ENCODE data around the gene HLCS. TPM values are rescaled to one million over a fixed set of nuclear protein-coding genes. Genes with fewer than 3 reads are reported as not detected.

The HLCS gene
- total RNA-seq, 1 experiment from 2014 or later: 11.9 TPM

DNA sequence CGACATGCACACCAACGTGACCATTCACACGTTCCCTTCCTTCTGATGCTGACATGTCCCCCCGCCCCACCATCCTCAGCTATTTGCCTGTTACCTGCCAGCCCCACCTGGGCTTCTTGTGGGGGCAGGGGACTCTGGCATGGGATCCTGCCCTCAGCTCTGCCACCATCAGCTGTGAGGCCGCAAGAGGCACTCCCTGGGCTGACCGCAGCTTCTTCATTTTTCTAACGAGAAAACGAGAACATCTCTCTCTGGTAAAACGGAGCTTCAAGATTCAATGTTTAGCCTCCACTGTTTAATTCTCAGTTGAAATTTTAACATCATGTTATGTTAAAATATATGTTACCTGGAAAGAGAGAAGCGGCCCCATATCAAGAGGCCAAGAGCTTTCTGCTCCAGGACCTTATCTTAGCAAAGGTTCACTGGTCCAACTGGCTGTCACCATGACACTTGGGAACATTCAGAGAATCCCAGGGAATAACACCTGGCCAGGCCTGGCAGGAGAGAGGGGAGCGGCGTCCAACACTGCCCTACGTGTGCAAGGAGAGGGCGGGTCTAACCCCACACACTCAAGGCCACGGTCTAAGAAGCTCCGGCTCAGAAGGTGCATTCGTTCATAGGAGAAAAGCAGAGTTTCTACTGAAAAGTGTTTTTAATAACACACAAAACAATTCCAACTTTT is 51.3 kb downstream of the HLCS start:
- no peak for DNase-seq (ENCODE audit: low read depth)

DNA sequence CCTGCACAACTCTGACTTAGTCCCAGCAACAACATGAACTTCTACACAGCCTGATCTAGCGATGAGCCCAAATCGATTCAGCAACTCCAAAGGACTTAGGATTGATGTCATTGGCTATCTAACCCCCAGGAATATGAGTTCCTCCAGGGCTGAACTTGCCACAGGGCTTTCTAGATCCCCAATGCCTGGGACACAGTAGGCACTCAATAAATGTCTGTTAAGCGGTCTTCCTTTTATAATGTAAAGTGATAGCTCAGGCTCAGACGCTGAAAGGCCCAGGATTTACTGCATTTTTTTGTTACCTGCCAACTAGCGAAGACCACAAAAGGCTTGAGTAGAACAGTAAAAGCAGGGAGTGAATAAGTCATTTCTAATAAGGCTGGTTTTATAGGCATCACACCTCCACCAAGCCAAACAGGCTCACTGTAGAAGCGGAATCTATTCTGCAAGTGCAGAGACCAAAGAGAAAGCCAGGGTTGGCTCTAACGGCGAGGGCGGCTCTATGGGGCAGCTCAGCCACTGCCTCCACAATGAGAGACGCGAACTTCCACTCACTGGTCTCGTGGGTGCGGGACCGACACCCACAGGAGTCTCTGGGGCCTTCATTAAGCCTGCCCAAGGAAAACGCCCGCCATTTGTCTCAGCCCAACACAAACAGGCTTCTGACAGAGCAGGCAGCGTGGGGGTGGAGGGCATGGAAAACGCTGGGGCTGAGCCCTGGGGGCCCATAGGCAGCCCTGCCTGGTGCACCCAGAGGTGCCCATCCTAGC is 52.0 kb downstream of the HLCS start:
- no peak for DNase-seq (ENCODE audit: low read depth)

DNA sequence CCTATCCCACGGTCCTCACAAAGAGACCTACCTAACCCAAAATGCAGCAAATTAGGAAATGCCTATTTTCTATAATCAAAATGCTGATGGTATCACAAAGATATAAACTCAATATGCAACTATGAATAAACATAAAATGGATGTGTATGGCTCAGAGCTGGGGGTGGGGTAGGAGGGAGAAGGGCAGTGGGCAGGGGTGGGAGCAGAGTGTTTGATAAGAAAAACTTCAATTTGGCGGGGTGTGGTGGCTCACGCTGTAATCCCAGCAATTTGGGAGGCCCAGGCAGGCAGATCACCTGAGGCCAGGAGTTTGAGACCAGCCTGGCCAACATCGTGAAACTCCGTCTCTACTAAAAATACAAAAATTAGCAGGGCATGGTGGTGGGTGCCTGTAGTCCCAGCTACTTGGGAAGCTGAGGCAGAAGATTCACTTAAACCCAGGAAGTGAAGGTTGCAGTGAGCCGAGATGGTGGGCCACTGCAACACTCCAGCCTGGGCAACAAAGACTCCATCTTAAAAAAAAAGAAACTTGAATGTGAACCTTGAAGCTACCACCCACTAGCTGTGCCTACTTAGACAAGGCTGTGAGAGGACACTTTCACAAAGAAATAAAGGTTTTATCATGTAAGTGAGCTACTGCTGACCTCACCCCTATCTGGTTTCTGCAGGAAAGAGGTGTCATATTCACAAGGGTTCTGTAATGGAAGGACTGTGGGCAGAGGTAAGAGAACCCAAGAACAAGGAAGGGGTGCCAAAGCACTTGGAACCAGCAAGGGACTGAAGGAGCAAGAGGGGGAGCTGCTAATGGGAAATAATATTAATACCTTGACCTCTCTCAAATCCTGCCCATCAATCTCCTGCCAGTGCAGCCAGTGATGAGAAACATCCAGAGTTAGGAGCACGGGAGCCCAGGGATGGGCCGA is 53.0 kb downstream of the HLCS start:
- DNase-seq (ENCODE audit: low read depth): no peak

DNA sequence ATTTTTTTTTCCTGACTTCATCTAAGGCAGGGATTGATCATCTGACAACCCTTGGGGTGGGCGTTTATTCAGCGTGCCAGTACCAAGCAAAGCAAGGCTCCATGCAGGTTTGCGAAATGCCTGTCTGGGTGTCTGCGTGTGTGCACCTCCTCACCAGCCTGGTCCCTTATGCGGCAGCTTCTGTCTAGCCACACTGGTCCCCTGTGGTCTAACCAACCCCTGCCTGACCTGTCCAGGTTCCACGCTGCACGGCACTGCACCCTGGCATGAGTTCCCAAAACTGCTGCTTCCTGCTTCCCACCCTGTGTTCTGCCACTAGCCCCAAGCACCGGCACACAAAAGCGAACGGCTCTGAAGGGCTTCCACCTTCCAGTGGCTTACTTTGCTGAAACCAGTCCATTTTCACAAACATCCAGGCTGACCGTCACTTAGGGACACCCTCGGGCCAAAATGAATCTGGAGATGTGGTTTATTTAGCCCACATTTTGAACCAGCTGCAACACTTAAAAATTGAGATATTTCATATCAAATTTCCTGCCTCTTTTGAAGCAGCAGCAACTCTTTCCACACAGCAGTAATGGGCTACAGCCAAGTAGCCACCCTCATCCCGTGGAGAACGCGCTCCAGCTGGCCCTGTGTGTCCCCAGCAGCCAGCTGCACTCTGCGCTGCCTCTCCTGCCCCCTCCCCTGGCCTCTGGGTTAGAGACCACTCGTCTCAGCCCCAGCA is 55.7 kb downstream of the HLCS start:
- peak; percentile 95 for DNase-seq (ENCODE audit: low read depth)

DNA sequence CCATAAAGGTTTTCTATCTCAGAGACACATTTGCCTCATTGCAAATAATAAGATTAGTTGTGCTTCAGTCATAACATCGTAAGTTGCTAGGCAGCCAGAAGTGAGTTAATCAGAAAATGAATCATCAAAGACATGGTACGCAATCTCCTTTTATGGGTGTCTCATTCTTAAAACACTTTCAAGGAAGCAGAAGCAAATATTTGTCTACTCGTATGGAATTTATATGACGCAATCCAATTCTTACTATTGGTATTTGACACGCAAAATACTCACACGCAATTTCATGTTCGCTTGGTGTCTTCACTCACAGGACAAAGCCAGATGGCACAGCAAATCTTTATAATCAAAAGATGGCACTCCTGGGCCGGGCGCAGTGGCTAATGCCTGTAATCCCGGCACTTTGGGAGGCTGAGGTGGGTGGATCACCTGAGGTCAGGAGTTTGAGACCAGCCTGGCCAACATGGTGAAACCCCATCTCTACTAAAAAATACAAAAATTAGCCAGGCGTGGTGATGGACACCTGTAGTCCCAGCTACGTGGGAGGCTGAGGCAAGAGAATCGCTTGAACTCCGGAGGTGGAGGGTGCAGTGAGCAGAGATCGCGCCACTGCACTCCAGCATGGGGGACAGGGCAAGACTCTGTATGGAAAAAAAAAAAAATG is 56.4 kb downstream of the HLCS start:
- peak; percentile 97 for DNase-seq (ENCODE audit: low read depth)

DNA sequence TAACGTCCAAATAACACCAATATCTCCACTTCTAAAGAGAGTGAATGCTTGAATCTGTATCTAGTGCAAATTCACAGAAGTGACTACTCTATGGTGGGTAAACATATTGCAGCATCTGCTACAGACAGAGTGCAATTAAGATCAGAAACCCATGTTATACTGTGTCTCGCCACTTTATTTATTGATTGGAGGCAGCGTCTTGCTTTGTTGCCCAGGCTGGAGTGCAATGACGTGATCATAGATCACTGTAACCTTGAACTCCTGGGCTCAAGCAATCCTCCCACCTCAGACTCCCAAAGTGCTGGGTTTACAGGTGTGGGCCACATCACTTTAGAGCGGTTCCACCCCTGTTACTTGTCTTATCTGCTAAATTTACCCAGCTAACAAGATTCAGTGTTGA is 57.0 kb downstream of the HLCS start:
- DNase-seq (ENCODE audit: low read depth): peak; percentile 7

DNA sequence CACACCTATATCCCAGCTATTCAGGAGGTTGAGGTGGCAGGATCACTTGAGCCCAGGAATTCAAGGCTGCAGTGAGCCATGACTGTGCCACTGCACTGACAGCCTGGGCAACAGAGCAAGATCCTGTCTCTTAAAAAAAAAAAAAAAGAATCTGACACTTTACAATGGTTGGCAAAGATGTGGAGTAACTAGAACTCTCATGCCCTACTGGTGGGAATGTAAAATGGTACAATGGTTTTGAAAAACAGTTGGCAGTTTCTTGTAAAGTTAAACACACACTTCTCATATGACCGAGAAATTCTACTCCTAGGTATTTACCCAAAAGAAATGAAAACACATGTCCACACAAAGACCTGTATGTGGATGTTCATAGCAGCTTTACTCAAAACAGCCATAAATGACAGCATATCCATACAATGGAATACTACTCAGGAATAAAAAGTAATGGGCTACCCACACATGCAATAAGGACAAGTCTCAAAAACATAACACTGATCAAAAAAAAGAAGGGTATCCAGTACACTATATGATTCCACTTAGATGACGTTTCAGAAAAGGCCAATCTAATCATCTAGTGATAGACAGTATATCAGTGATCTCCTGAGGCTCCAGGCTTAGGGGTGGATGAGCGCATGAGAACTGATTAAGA is 58.1 kb downstream of the HLCS start:
- DNase-seq (ENCODE audit: low read depth): peak; percentile 41

DNA sequence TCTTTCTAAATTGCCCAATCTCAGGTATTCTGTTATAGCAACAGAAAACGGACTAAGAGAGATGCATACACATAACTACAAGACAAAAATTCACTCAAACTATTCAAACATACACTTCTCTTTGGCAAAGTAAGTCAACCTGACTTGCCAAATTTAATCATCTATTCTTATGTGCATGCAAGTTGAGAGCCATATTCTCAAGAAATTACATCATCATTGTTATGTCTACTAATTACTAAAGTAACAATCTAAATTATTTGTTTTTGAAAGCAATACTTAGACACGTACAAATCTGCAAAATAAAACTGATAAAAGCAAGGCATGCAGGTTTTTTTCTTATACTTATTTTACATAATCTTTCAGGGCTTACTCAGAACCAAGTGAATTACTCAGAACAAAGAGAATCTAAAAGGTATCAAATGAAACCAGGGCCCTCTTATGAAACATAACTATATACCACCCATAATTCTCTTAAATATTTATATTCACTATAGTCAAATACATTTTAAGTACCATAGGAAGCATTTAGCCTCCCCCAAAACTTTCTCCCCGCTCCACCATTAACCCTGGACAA is 62.3 kb downstream of the HLCS start:
- DNase-seq (ENCODE audit: low read depth): no peak

DNA sequence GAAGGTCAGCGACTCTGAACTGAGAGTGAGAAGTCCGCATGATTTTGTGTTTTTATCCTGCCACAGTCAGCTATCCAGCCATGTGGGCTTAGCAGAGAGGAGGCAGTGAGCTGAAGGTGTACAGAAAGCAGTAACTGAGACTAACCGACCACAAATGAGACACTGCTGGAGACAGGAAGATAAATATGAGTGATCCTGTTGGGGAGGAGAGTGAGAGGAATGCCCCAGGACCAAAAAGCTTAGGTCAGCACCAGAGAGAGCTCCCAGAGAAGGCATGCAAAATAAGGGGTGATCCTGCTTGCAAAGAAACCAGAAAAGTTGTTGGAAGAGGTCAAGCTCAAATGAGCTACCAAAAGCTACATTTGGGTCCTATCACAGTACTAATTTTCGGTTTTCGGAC is 63.7 kb downstream of the HLCS start:
- peak; percentile 37 for DNase-seq (ENCODE audit: low read depth)

DNA sequence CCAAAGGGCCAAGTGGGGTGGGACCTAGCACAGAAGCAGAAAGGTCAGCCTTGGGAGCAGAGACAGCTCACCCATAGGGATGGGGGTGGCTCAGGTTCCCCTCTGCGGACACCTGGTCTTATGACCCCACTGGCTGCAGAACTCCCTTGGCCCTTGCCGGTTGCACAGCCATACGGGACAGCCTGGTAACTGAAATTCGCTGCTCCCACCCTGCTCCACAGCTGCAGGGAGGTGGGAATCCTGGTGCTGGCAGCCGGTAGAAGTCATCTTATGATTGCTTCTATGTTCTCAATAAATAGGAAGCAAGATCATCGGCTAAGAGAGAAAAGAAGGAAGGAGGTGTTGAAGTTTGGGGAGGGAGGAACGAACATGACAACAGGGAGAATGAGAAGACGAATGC is 64.1 kb downstream of the HLCS start:
- DNase-seq (ENCODE audit: low read depth): no peak

DNA sequence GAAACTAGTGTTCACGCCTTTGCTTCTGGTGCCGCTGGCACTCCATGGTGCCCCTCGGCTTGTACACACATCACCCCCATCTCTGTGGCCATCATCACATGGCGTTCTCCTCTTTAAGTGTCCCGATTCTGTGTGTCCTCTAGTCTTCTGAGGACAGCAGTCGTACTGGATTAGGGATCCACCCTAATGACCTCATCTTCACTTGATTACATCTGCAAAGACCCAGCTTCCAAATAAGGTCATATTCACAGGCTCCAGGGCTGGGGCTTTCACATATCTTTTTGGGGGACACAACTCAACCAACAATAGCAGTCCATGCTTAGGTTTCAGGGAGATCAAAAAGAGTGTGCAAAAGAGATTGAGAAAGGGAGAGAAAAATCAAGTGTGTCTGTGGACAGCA is 64.9 kb downstream of the HLCS start:
- DNase-seq (ENCODE audit: low read depth): no peak

DNA sequence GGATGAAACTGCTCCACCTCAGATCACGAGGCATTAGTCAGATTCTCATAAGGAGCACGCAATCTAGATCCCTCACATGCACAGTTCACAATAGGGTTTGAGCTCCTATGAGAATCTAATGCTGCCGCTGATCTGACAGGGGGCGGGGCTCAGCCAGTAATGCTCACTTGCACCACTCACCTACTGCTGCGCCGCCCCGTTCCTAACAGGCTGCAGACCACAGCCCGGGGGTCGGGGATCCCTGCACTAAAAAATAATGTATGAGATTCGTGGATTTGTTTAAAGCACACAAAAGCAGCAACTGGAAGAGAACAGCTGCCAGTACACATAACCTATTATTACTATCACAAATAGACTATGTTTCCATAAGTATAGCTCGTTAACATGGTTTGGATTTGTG is 72.9 kb downstream of the HLCS start:
- no peak for DNase-seq (ENCODE audit: low read depth)

DNA sequence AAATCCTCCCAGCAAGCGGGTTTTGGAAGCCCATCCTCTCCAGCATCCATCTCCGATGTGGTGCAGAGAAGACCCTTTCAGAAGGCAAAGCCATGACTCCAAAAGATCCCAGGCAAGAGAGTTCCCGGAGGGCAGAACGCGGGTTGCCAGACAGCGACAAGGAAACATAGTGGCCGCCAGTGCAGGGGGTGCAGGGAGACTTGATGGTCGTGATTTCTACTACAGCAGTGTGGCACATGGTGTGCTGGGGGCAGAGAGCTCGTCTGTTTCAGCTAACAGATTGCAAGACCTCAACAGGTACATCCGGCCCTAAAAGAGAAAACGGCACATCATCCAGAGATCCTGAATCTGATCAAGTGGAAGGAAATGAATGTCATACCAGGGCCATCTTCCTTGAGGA is 74.3 kb downstream of the HLCS start:
- DNase-seq (ENCODE audit: low read depth): no peak

DNA sequence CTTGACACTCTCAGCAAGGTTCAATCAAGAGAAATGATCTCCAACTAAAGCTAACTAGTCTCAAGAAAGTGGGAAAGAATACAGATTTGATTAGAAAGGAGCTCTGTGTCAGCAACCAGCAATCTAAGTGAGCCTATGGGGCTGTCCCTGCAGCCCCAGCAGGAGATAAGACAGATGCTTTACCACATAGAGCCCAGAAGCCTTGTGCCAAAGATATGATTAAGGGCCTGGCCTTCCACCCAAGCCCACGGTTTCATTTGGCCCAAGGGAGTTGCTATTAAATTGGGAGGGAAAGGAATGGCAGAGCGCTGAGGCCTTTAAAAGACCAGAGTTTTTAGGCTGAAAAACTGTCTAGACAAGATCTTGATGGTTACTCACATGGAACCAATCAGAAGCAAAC is 74.8 kb downstream of the HLCS start:
- peak; percentile 32 for DNase-seq (ENCODE audit: low read depth)

DNA sequence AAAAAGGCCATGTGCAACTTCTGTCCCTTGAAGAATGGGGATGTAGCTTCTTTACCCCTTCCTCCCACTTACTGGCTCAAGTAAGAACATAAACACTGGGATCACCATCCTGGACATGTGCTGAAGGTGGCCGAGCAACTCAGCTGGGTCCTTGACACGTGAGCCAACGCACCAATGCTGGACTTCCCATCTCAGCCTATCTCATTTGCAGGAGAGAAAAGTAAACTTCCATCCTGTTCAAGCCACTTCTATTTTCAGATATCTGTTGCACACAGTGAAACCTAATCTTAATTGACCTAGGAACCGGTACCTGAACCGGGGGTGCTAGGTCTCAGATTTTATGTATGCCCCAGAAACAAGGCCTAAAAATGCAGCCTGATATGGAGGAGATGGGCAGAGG is 75.3 kb downstream of the HLCS start:
- no peak for DNase-seq (ENCODE audit: low read depth)

DNA sequence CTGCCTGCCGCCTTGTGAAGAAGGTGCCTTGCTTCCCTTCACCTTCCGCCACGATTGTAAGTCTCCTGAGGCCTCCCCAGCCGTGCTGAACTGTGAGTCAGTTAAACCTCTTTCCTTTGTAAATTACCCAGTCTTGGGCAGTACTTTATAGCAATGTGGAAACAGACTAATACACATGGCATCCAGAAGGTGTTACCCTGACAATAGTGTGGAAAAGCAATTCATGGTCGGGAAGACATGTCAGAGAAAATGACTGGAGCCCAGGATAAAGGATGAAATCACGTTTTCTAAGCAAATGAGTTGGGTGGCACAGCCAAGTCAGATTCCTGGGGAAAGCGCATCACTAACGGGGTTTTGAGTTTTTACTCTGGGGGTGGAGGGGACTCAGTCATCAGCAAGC is 76.4 kb downstream of the HLCS start:
- no peak for DNase-seq (ENCODE audit: low read depth)

DNA sequence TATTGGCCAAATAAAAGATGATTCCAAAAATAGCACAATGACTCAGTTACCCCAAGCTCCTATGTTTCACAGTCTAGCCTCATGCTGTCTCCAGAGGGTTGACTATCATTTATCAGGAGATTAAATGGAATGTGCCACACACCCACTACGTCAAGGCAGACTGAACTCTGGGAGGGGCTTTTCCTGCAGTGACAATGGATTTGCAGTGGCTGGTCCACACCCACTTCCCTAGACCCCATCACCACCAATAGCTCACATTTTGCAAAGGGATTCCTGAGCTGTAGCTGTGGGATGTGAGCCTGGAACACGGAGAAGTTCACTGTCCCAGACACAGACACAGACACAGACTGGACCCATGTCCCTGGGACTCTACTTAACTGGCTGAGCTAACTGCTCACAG is 77.1 kb downstream of the HLCS start:
- DNase-seq (ENCODE audit: low read depth): no peak

DNA sequence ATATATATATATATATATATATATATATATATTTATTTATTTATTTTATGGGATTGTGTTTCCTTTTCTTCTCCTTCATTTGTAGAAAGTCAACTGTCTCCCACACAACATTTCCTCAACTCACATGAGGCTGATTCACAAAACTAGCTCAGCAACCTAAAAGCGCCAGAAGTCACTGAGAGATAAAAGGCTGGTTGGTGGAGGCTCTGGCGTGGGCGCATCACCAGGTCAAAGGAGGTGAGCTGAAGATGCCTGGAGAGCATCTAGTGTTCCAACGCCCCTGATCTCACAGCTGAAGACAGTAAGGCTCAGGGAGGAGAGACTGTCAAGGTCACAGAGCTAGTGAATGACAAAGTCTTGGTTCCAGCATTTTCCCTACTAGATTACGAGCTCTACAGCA is 78.0 kb downstream of the HLCS start:
- no peak for DNase-seq (ENCODE audit: low read depth)

DNA sequence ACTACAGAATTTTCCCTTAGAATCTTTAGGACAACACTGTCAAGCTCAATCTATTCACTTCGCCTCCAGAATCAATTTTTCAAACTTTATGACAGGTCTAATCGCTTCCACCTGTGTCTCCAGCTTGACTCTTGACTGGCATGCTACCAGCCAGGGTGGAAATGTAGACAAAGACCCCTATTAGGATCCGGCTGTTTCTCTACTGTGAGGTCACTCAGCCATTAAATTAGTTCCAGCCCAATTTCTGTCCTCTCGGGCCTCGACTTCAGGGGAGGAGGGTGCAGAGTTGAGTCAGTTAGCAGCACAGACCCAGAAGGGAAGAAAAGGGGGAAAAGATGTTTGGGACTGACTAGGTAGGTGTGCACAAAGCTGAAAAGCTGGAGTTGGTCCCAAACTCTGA is 78.5 kb downstream of the HLCS start:
- DNase-seq (ENCODE audit: low read depth): peak; percentile 83
